GM19240 (cell line): ENCODE results near the gene NFIC.

Source experiments
- DNase-seq: peaks from one replicate; pipeline ENCODE4 v3.0.0; 2011; ENCODE audit warnings: low spot score; ENCODE audit not compliant: insufficient read length

NFIC gene

GRCh38 chr19:3358689-3359014, 7.7 kb upstream of the NFIC start:
- no peak for DNase-seq

GRCh38 chr19:3359015-3359918, 7.1 kb upstream of the NFIC start:
- DNase-seq = peak; percentile 93

GRCh38 chr19:3359919-3360420, 6.4 kb upstream of the NFIC start:
- DNase-seq = no peak

- DNase-seq = peak; percentile 72
These were observed 5.7 kb upstream of the NFIC start for GRCh38 chr19:3360421-3361383.

GRCh38 chr19:3361384-3362216, 4.8 kb upstream of the NFIC start:
- DNase-seq = no peak

- DNase-seq = no peak
These were observed 4.0 kb upstream of the NFIC start for GRCh38 chr19:3362217-3362906.

- DNase-seq = no peak
These were observed 2.4 kb upstream of the NFIC start for GRCh38 chr19:3363841-3364500.

- DNase-seq = no peak
These were observed 1.9 kb upstream of the NFIC start for GRCh38 chr19:3364501-3364858.

- DNase-seq = no peak
These were observed 1.1 kb upstream of the NFIC start for GRCh38 chr19:3365093-3365835.

- DNase-seq = no peak
These were observed 607 bp downstream of the NFIC start for GRCh38 chr19:3366753-3367627.

GRCh38 chr19:3367628-3368440, 1.5 kb downstream of the NFIC start:
- DNase-seq = no peak

- DNase-seq = no peak
These were observed 2.0 kb downstream of the NFIC start for GRCh38 chr19:3368441-3368795.

- DNase-seq = no peak
These were observed 2.5 kb downstream of the NFIC start for GRCh38 chr19:3368848-3369336.

GRCh38 chr19:3369337-3370213, 3.2 kb downstream of the NFIC start:
- no peak for DNase-seq

- DNase-seq = no peak
These were observed 3.9 kb downstream of the NFIC start for GRCh38 chr19:3370214-3370720.
